Thyroid gland (tissue), 4 donors: ENCODE data around the gene PCNX1. TPM values are rescaled to one million over a fixed set of nuclear protein-coding genes. Genes with fewer than 3 reads are reported as not detected.

Source experiments
- DNase-seq, 2 donors: peaks; one replicate each; pipeline ENCODE4 v3.0.0-alpha.2; 2019
- H3K27ac ChIP-seq, 3 donors: fragments of 200-600 bp; sonication (generic); 1 replicate in 2 of 3; 2 replicates in 1 of 3; pipeline ENCODE4 v1.5.1; 2016 to 2019; ENCODE audit warnings: mild to moderate bottlenecking in 1 of 3, moderate library complexity in 1 of 3
- H3K27me3 ChIP-seq: fragments of 200-600 bp; sonication (generic); one replicate; pipeline ENCODE4 v1.5.1; 2019
- H3K36me3 ChIP-seq, 2 donors: fragments of 200-600 bp; sonication (generic); one replicate each; pipeline ENCODE4 v1.5.1; 2016 to 2019
- H3K4me1 ChIP-seq, 2 donors: fragments of 200-600 bp; sonication (generic); one replicate each; pipeline ENCODE4 v1.5.1; 2017 to 2019
- H3K4me3 ChIP-seq, 3 donors: fragments of 200-600 bp; sonication (generic); replicated peaks in 1 of 3; 1 replicate in 2 of 3; 2 replicates in 1 of 3; pipeline ENCODE4 v1.5.1; 2016; ENCODE audit warnings: mild to moderate bottlenecking in 1 of 3
- H3K9me3 ChIP-seq: fragments of 200-600 bp; sonication (generic); one replicate; pipeline ENCODE4 v1.5.1; 2017
- POLR2A ChIP-seq, 2 donors: fragments of 450-650 bp; IDR thresholded peaks; one replicate each; pipeline ENCODE4 v1.6.1; 2017; ENCODE audit warnings: antibody characterized with exemption in 2 of 2, mild to moderate bottlenecking in 2 of 2, moderate library complexity in 1 of 2
- WGBS, 2 donors: methylation state at CpG; one replicate each; pipeline ENCODE4 v1.1.5; 2017; 5-methylcytosine and 5-hydroxymethylcytosine counted together
- intact Hi-C: fragments of 100-400 bp; cut with DNase I; formaldehyde crosslinking; loops from one replicate; pipeline ENCODE4 v1.15.1; 2023
- total RNA-seq, 4 donors: library from RNA; depleted of rRNA; stranded (reverse); fragments of >200 nt; gene quantifications; one replicate each; pipeline ENCODE4 v1.2.3, GENCODE V29; 2016
- TF ChIP-seq, protein P1 (sequence below), 6 experiments: fragments of 200-600 bp in 3 of 6; fragments of 450-650 bp in 3 of 6; sonication (generic) in 3 of 6; IDR thresholded peaks; one replicate each; pipeline ENCODE4 v1.5.1; 2016 to 2019; ENCODE audit warnings: antibody characterized with exemption in 6 of 6, mild to moderate bottlenecking in 2 of 6, inconsistent platforms in 1 of 6, moderate library complexity in 1 of 6

The PCNX1 gene
- total RNA-seq, 4 donors from 2014 or later = 43.8 to 78.5 (median 69.7) TPM

DNA sequence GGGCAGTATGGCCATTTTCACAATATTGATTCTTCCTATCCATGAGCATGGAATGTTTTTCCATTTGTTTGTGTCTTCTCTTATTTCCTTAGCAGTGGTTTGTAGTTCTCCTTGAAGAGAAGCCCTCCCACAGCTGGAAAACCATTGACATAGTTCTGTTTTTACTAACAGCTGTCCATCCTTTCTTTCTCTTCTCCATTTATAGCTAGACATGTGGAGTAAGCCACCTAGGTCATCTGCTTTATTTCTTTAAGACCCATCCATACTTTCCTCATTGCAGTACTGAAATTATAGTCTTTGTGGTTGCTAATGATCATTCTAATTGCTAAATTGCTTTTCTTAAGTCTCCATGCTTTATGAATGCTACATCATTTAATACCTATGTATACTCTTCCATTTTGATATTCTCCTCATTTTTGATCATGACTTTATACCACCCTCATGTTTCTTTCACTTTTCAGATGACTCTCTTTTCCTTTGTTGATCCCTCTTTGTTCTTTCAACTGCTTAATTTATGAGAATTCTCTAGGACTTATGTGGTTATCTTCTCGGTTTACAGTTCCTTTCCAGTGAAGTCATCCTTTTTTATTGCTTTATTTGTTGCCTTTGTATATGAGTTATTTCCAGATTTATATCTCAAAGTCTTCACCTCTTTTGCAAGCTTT lies 114.2 kb downstream of the PCNX1 start:
- 79 to 86% methylated on average over 1 of the region's 1 CpG for WGBS, 2 donors
- Histone ChIP-seq H3K27ac (no peak overlapping the region), H3K9me3 (no peaks in the 10 kb centered on the region), H3K4me1 (no peaks in the 10 kb centered on the region), H3K27me3 (no peaks in the 10 kb centered on the region), H3K36me3 (no peaks in the 10 kb centered on the region), H3K4me3 (no peak overlapping the region)
- TF ChIP-seq, protein P1, sequence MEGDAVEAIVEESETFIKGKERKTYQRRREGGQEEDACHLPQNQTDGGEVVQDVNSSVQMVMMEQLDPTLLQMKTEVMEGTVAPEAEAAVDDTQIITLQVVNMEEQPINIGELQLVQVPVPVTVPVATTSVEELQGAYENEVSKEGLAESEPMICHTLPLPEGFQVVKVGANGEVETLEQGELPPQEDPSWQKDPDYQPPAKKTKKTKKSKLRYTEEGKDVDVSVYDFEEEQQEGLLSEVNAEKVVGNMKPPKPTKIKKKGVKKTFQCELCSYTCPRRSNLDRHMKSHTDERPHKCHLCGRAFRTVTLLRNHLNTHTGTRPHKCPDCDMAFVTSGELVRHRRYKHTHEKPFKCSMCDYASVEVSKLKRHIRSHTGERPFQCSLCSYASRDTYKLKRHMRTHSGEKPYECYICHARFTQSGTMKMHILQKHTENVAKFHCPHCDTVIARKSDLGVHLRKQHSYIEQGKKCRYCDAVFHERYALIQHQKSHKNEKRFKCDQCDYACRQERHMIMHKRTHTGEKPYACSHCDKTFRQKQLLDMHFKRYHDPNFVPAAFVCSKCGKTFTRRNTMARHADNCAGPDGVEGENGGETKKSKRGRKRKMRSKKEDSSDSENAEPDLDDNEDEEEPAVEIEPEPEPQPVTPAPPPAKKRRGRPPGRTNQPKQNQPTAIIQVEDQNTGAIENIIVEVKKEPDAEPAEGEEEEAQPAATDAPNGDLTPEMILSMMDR (IDR thresholded peaks at IDR 0.05) = no peak
- TF ChIP-seq POLR2A (IDR thresholded peaks at IDR 0.05) = no peak
- intact Hi-C loops = no loop called here
- no peak for DNase-seq

DNA sequence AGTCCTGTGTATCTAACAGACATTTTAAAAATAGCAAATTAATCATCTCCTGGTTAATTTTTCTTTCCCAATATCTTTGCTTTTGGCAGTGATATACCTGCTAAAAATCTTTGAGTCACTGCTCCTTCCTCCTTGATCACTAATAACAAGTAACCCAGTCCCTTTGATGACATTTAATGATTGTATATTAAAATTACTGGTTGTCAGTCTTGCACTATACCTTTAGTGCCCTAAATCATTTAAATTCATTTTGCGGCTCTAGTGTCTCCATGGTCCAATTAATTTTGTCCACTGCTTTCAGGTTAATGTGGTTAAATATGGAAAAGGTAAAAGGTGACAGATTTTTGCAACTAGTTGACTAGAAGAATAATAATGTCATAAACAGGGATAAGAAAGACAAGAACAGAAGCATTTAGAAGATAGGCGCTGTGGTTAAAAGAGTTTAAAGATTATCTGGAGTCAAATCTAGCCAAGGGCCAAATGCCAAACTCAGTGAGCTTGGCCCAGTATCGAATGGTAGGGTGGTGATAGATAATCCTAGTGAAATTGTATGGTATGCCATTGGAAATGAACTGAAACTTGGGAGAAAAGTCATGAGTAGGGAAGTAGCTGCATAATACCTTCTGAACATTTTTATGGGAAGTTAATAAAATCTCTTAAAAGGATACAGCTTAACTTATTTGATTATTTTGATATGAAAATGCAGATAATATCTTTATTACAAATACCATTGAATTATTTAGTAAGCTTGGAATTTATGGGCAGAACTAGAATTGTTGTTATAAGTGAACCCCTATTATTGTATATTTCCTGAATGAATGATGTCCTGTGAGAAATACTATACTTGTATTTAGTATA lies 115.0 kb downstream of the PCNX1 start:
- Histone ChIP-seq H3K36me3 (peaks cover 0 to 1% of the 10 kb centered on the region in 2 donors), H3K4me1 (no peaks in the 10 kb centered on the region), H3K27me3 (no peaks in the 10 kb centered on the region), H3K9me3 (no peaks in the 10 kb centered on the region), H3K4me3 (no peak overlapping the region), H3K27ac (no peak overlapping the region)
- no peak for TF ChIP-seq POLR2A (IDR thresholded peaks at IDR 0.05)
- TF ChIP-seq, protein P1 (IDR thresholded peaks at IDR 0.05) = no peak
- 91 to 97% methylated on average over 3 of the region's 3 CpGs for WGBS, 2 donors
- intact Hi-C loops = no loop called here
- DNase-seq = no peak

DNA sequence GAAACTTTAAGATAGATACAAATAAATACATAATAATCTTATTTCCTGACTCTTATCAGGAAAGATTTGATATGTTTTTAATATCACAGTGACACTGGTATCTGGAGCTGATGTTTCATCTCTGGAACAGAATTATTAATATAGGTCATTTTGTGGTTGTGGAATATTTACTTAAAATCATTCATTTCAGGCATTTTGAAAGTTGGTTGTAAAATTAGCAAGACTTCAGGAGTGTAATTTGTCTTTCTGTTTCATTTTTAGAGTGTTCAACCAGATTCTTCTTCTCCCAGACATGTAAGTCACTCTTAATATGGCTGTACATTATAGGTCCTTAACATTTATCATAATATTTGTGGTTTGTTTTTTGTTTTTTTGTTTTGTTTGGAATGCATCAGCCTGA lies 115.7 kb downstream of the PCNX1 start:
- no peaks in the 10 kb centered on the region for H3K27me3 ChIP-seq
- intact Hi-C loops = no loop called here
- TF ChIP-seq POLR2A (IDR thresholded peaks at IDR 0.05) = no peak
- TF ChIP-seq, protein P1 (IDR thresholded peaks at IDR 0.05) = no peak
- peaks cover 0 to 2% of the 10 kb centered on the region in 2 donors for H3K36me3 ChIP-seq
- H3K4me1 ChIP-seq = no peaks in the 10 kb centered on the region
- no peak overlapping the region for H3K4me3 ChIP-seq
- H3K9me3 ChIP-seq = no peaks in the 10 kb centered on the region
- no peak overlapping the region for H3K27ac ChIP-seq
- DNase-seq = no peak

DNA sequence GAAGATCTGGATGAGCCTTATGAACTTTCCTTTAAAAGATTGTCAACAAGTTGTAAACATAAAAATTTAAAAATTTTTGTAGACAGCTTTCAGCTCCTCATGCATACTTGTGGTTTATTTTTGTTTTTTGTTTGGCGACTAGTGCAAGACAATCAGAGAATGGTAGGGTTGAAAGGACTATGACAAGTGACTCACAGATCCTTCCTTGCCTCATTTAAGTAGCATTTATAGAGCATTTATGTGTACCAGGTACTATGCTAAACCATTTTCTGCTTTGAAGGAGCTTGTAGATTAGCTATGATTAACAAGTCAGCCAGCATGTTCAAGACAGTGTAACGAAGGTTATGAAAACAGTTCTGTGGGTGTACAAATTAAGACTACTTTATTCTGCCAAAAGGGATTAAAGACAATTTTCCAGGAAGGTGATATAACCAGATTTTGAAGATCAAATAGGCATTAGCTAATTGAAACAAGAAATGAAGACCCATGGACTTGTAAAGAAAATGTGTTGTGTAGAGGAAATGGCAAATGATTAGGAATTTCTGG lies 122.0 kb downstream of the PCNX1 start:
- Histone ChIP-seq H3K36me3 (peaks cover 0 to 8% of the 10 kb centered on the region in 2 donors), H3K9me3 (no peaks in the 10 kb centered on the region), H3K4me3 (no peak overlapping the region), H3K27me3 (no peaks in the 10 kb centered on the region), H3K27ac (no peak overlapping the region), H3K4me1 (no peaks in the 10 kb centered on the region)
- 96 to 100% methylated on average over 2 of the region's 2 CpGs for WGBS, 2 donors
- no peak for TF ChIP-seq POLR2A (IDR thresholded peaks at IDR 0.05)
- TF ChIP-seq, protein P1 (IDR thresholded peaks at IDR 0.05) = no peak
- no peak for DNase-seq
- intact Hi-C loops = no loop called here

DNA sequence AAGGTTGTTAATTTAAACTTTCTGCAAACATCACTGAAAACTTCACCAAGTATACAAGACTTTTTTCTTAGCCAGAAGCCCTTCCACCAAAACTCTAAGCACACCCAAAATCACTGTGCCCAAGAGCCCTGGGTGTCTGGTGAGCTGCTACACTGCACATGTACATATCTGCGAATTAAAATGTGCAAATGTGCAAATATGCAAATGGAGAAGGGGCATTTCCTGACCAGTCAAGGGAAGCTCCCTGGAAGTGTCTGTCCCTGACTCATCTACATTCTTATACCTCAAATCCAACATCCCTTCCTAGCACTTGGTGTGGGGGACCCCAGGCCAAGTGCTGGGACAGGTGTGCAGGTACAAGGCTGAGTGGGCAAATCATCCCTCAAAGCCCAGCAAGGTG lies 123.7 kb downstream of the PCNX1 start:
- intact Hi-C loops = no loop called here
- peaks cover 1 to 13% of the 10 kb centered on the region in 2 donors for H3K36me3 ChIP-seq

More for the DNA sequence above, 123.7 kb downstream of the PCNX1 start:
- TF ChIP-seq, protein P1 (IDR thresholded peaks at IDR 0.05) = no peak
- TF ChIP-seq POLR2A (IDR thresholded peaks at IDR 0.05) = no peak
- DNase-seq = no peak
- Histone ChIP-seq H3K27ac (no peak overlapping the region), H3K4me1 (no peaks in the 10 kb centered on the region), H3K27me3 (no peaks in the 10 kb centered on the region), H3K9me3 (no peaks in the 10 kb centered on the region), H3K4me3 (no peak overlapping the region)
- 96 to 100% methylated on average over 1 of the region's 1 CpG for WGBS, 2 donors
